Lower lobe of right lung (tissue), 2 donors: ENCODE measurements around the gene CELA2A. TPM values are rescaled to one million over a fixed set of nuclear protein-coding genes. Genes with fewer than 3 reads are reported as not detected.
"Not testable (repeated sequence)": the region's sequence is repeated elsewhere in the genome, so short reads cannot be mapped to it uniquely, and the experiment has no call there.

ENCODE experiments used
- ATAC-seq, 2 donors: fragments of 200-7000 bp; cut with Tn5 transposase; one replicate each; pipeline ENCODE4 v1.9.1; 2020 to 2022; ENCODE audit warnings: mild to moderate bottlenecking in 2 of 2, moderate library complexity in 2 of 2
- DNase-seq: peaks from one replicate; pipeline ENCODE4 v3.0.0-alpha.2; 2020
- H3K27ac ChIP-seq: fragments of 200-600 bp; one replicate; pipeline ENCODE4 v1.8.0; 2022
- H3K27me3 ChIP-seq: fragments of 200-600 bp; one replicate; pipeline ENCODE4 v1.8.0; 2022; ENCODE audit warnings: low read depth
- H3K36me3 ChIP-seq: fragments of 200-600 bp; one replicate; pipeline ENCODE4 v1.8.0; 2022; ENCODE audit warnings: mild to moderate bottlenecking
- H3K4me1 ChIP-seq: fragments of 200-600 bp; one replicate; pipeline ENCODE4 v1.8.0; 2022
- H3K4me3 ChIP-seq: fragments of 200-600 bp; one replicate; pipeline ENCODE4 v1.8.0; 2022; ENCODE audit warnings: mild to moderate bottlenecking
- H3K9me3 ChIP-seq: fragments of 200-600 bp; one replicate; pipeline ENCODE4 v1.8.0; 2022
- intact Hi-C: fragments of 100-400 bp; cut with DNase I; formaldehyde crosslinking; loops from one replicate; pipeline ENCODE4 v1.11.0; 2022
- total RNA-seq: library from RNA; stranded (reverse); fragmentation: NEBNext Ultra II Directional; extraction: Animal tissue kit (Norgen Biotek cat#: 25700); gene quantifications from one replicate; pipeline ENCODE4 v1.2.1, GENCODE V29; 2021
- TF ChIP-seq, protein P1 (sequence below): fragments of 200-600 bp; IDR thresholded peaks from one replicate; pipeline ENCODE4 v1.8.0; 2022; ENCODE audit warnings: antibody characterized with exemption, mild to moderate bottlenecking
- donor health status: DM: no; HTN: yes; CAD: no; lungs with severe emphysema.

CELA2A gene
- total RNA-seq, 1 donor from 2014 or later = not detected

- Histone ChIP-seq H3K36me3 (peaks cover 50% of the 10 kb centered on the region), H3K9me3 (no peaks in the 10 kb centered on the region), H3K4me3 (no peak overlapping the region), H3K27me3 (no peaks in the 10 kb centered on the region), H3K4me1 (peaks cover 5% of the 10 kb centered on the region), H3K27ac (no peak overlapping the region)
- intact Hi-C loops = loop anchor here (5.0 kb wide), 1 partner anchor 104 kb away; no protein-coding TSS in a partner anchor
- TF ChIP-seq, protein P1, sequence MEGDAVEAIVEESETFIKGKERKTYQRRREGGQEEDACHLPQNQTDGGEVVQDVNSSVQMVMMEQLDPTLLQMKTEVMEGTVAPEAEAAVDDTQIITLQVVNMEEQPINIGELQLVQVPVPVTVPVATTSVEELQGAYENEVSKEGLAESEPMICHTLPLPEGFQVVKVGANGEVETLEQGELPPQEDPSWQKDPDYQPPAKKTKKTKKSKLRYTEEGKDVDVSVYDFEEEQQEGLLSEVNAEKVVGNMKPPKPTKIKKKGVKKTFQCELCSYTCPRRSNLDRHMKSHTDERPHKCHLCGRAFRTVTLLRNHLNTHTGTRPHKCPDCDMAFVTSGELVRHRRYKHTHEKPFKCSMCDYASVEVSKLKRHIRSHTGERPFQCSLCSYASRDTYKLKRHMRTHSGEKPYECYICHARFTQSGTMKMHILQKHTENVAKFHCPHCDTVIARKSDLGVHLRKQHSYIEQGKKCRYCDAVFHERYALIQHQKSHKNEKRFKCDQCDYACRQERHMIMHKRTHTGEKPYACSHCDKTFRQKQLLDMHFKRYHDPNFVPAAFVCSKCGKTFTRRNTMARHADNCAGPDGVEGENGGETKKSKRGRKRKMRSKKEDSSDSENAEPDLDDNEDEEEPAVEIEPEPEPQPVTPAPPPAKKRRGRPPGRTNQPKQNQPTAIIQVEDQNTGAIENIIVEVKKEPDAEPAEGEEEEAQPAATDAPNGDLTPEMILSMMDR = peak; percentile 94
- peak; percentile 74 to 77 for ATAC-seq
- peak; percentile 77 for DNase-seq
These were observed 25.6 kb upstream of the CELA2A start for GRCh38 chr1:15430787-15431570.

- H3K36me3 ChIP-seq = peaks cover 44% of the 10 kb centered on the region
- no peaks in the 10 kb centered on the region for H3K9me3 ChIP-seq
- DNase-seq (no peak), ATAC-seq (no peak)
- intact Hi-C loops = loop anchor here (5.0 kb wide), 1 partner anchor 104 kb away; no protein-coding TSS in a partner anchor
- TF ChIP-seq, protein P1 = no peak
- no peaks in the 10 kb centered on the region for H3K27me3 ChIP-seq
- H3K4me1 ChIP-seq = peaks cover 5% of the 10 kb centered on the region
- no peak overlapping the region for H3K4me3 ChIP-seq
- no peak overlapping the region for H3K27ac ChIP-seq
These were observed 25.0 kb upstream of the CELA2A start for GRCh38 chr1:15431571-15431948.

DNA sequence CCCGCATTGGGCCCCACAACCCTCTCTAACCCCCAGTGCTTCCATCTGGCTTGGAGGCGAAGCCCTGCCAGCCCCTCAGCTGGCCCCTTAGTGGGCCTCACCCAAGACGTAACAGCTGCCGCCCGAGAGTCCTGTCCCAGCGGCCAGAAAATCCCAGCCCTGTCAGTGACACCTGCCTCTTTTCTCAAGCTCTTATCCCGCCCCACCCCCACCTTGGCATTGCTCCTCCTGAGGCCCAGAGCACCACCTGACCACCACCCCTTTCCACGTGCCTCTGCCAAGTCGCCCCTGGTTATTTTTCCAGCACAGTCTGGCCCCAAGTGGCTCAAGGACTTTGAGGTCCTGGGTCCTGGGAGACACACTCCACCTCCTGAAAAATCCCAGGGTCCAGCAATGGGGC lies 24.2 kb upstream of the CELA2A start:
- DNase-seq (no peak), ATAC-seq (no peak)
- Histone ChIP-seq H3K4me3 (no peak overlapping the region), H3K9me3 (no peaks in the 10 kb centered on the region), H3K36me3 (peaks cover 37% of the 10 kb centered on the region), H3K4me1 (peaks cover 5% of the 10 kb centered on the region), H3K27me3 (no peaks in the 10 kb centered on the region), H3K27ac (no peak overlapping the region)
- TF ChIP-seq, protein P1 = no peak
- intact Hi-C loops = loop anchor here (5.0 kb wide), 1 partner anchor 105 kb away; no protein-coding TSS in a partner anchor

DNA sequence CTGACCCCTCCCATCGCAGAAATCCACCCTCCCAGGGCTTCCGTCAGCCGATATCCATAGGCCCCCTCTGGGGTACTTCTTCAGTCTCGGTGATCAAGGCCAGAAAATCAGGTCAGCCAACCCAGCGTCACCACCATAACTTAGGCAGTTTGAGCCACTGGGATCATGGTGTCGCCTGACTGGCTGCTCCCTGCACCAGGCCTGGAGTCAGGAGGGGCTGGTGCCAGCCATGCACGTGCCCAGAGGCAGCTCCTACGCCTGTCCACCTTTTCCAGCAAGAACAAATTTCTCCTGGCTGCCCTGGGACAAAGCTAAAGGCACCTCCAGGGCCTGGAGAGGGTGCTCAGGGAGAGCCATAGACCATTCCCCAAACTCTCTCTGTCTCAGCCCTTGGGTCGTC lies 23.1 kb upstream of the CELA2A start:
- intact Hi-C loops = loop anchor here (5.0 kb wide), 1 partner anchor 106 kb away; no protein-coding TSS in a partner anchor
- Histone ChIP-seq H3K27ac (no peak overlapping the region), H3K4me1 (peaks cover 5% of the 10 kb centered on the region)

DNA sequence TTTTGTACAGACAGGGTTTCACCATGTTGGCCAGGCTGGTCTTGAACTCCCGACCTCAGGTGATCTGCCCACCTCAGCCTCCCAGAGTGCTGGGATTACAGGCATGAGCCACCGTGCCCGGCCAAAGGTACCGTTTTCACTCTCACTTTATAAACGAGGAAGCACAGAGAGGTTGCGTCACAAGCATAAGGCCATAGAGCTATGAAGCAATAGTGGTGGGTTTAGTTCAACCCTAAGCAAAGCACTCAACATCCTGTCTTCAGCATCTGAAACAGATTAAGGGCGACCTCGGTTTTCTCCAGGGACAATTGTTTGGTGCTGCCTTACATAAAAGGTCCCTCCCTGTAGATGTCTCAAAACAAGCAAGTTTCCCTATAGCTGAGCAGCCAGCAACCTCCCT lies 21.8 kb upstream of the CELA2A start:
- H3K27me3 ChIP-seq, H3K27ac ChIP-seq, H3K4me3 ChIP-seq, H3K9me3 ChIP-seq, H3K4me1 ChIP-seq: not testable (repeated sequence)
- intact Hi-C loops = loop anchor here (5.0 kb wide), 1 partner anchor 107 kb away; no protein-coding TSS in a partner anchor
- peaks cover 15% of the 10 kb centered on the region for H3K36me3 ChIP-seq
- DNase-seq = peak; percentile 68
- peak; percentile 45 to 63 for ATAC-seq

More for the DNA sequence above, 23.1 kb upstream of the CELA2A start:
- Histone ChIP-seq H3K4me3 (no peak overlapping the region), H3K9me3 (no peaks in the 10 kb centered on the region), H3K36me3 (peaks cover 27% of the 10 kb centered on the region), H3K27me3 (no peaks in the 10 kb centered on the region)
- DNase-seq = no peak
- no peak for ATAC-seq
- TF ChIP-seq, protein P1 = no peak
